K562 (cell line): Measurements from ENCODE around the gene BCR.

ENCODE experiments used
- BACH1 ChIP-seq: fragments of 200-800 bp; sonication (Bioruptor generic); IDR thresholded peaks from 2 replicates; pipeline ENCODE4 v1.6.1; 2016; ENCODE audit warnings: missing genetic modification characterization, missing compliant biosample characterization
- FOXJ3 ChIP-seq: sonication (generic); formaldehyde crosslinking; IDR thresholded peaks from 2 replicates; pipeline ENCODE4 v1.4.0; 2020; ENCODE audit warnings: mild to moderate bottlenecking, missing genetic modification reagents
- MTA3 ChIP-seq: fragments of 450-650 bp; formaldehyde crosslinking; IDR thresholded peaks from 2 replicates; pipeline ENCODE4 v1.6.1; 2017; ENCODE audit warnings: mild to moderate bottlenecking, borderline replicate concordance
- PTBP1 ChIP-seq: fragments of 200-400 bp; formaldehyde crosslinking; IDR thresholded peaks from 2 replicates; pipeline ENCODE4 v1.6.1; 2017; ENCODE audit warnings: low read depth, low read length
- RAD21 ChIP-seq, 2 experiments: fragments of 250-450 bp in 1 of 2; fragments of 450-650 bp in 1 of 2; sonication (Bioruptor Pico) in 1 of 2; formaldehyde crosslinking in 1 of 2; IDR thresholded peaks in 1 of 2; conservative IDR thresholded peaks in 1 of 2; 2 replicates each; pipeline versions ENCODE4 v1.4.0 to v1.8.0; 2020 to 2022; ENCODE audit warnings: mild to moderate bottlenecking in 2 of 2, moderate library complexity in 1 of 2
- YY1 ChIP-seq, 3 experiments: IDR thresholded peaks; 2 replicates each; pipeline ENCODE4 v1.6.1; 2011; ENCODE audit warnings: low read length in 2 of 3, mild to moderate bottlenecking in 2 of 3, moderate library complexity in 2 of 3, borderline replicate concordance in 1 of 3, control low read depth in 1 of 3, low read depth in 1 of 3; ENCODE audit not compliant: insufficient read depth in 3 of 3, insufficient replicate concordance in 2 of 3, control insufficient read depth in 1 of 3, insufficient read length in 1 of 3; ENCODE audit errors: extremely low read depth in 1 of 3
- ZNF174 ChIP-seq: fragments of 250-450 bp; sonication (Bioruptor Pico); IDR thresholded peaks from 2 replicates; pipeline ENCODE4 v1.4.0; 2020; ENCODE audit warnings: mild to moderate bottlenecking
- TF ChIP-seq, protein P1 (sequence below): fragments of 200-600 bp; sonication (generic); IDR thresholded peaks from one replicate; pipeline ENCODE4 v1.6.1; 2012; ENCODE audit warnings: mild to moderate bottlenecking, low read depth, low read length, inconsistent platforms
- TF ChIP-seq, protein P2 (sequence below), 3 experiments: IDR thresholded peaks in 2 of 3; conservative IDR thresholded peaks in 1 of 3; 2 replicates each; pipeline ENCODE4 v1.5.1; 2011 to 2012; ENCODE audit warnings: low read length in 3 of 3, mild to moderate bottlenecking in 3 of 3, control low read depth in 2 of 3, improper control_type of control experiment in 1 of 3, inconsistent platforms in 1 of 3, low read depth in 1 of 3, mixed read lengths in 1 of 3, moderate library complexity in 1 of 3; ENCODE audit not compliant: insufficient read depth in 2 of 3
- TF ChIP-seq, protein P3 (sequence below): sonication (generic); formaldehyde crosslinking; IDR thresholded peaks from 2 replicates; pipeline ENCODE4 v1.8.1; 2023; ENCODE audit warnings: mild to moderate bottlenecking, missing genetic modification reagents

DNA sequence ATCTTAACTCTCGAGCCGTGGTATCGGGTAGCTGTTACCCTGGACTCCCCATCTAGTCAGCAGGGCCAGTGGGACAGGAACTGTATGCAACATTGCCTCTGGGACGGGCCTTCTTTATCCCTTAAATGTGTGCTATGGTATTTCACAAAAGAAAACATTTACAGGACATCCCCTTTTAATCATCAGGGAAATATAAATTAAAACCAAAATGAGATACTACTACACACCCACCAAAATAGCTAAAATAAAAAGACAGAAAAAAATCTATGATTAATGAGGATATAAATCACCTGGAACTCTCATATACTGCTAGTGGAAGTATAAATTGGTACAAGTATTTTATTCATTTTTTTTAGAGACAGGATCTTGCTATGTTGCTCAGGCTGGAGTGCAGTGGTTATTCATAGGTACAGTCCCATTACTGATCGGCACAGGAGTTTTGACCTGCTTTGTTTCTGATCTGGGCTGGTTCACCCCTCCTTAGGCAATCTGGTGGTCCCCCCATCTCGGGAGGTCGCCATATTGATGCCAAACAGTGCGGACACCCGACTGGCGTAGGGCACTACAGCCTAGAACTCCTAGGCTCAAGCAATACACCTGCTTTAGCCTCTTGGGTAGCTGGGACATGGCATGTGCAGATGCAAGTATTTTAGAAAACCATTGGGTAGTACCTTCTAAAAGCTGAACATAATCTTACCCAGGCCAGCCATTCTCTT lies 47.8 kb upstream of the BCR start:
- TF ChIP-seq ZNF174 (CRISPR knock-in tag) = no peak
- TF ChIP-seq, protein P1, sequence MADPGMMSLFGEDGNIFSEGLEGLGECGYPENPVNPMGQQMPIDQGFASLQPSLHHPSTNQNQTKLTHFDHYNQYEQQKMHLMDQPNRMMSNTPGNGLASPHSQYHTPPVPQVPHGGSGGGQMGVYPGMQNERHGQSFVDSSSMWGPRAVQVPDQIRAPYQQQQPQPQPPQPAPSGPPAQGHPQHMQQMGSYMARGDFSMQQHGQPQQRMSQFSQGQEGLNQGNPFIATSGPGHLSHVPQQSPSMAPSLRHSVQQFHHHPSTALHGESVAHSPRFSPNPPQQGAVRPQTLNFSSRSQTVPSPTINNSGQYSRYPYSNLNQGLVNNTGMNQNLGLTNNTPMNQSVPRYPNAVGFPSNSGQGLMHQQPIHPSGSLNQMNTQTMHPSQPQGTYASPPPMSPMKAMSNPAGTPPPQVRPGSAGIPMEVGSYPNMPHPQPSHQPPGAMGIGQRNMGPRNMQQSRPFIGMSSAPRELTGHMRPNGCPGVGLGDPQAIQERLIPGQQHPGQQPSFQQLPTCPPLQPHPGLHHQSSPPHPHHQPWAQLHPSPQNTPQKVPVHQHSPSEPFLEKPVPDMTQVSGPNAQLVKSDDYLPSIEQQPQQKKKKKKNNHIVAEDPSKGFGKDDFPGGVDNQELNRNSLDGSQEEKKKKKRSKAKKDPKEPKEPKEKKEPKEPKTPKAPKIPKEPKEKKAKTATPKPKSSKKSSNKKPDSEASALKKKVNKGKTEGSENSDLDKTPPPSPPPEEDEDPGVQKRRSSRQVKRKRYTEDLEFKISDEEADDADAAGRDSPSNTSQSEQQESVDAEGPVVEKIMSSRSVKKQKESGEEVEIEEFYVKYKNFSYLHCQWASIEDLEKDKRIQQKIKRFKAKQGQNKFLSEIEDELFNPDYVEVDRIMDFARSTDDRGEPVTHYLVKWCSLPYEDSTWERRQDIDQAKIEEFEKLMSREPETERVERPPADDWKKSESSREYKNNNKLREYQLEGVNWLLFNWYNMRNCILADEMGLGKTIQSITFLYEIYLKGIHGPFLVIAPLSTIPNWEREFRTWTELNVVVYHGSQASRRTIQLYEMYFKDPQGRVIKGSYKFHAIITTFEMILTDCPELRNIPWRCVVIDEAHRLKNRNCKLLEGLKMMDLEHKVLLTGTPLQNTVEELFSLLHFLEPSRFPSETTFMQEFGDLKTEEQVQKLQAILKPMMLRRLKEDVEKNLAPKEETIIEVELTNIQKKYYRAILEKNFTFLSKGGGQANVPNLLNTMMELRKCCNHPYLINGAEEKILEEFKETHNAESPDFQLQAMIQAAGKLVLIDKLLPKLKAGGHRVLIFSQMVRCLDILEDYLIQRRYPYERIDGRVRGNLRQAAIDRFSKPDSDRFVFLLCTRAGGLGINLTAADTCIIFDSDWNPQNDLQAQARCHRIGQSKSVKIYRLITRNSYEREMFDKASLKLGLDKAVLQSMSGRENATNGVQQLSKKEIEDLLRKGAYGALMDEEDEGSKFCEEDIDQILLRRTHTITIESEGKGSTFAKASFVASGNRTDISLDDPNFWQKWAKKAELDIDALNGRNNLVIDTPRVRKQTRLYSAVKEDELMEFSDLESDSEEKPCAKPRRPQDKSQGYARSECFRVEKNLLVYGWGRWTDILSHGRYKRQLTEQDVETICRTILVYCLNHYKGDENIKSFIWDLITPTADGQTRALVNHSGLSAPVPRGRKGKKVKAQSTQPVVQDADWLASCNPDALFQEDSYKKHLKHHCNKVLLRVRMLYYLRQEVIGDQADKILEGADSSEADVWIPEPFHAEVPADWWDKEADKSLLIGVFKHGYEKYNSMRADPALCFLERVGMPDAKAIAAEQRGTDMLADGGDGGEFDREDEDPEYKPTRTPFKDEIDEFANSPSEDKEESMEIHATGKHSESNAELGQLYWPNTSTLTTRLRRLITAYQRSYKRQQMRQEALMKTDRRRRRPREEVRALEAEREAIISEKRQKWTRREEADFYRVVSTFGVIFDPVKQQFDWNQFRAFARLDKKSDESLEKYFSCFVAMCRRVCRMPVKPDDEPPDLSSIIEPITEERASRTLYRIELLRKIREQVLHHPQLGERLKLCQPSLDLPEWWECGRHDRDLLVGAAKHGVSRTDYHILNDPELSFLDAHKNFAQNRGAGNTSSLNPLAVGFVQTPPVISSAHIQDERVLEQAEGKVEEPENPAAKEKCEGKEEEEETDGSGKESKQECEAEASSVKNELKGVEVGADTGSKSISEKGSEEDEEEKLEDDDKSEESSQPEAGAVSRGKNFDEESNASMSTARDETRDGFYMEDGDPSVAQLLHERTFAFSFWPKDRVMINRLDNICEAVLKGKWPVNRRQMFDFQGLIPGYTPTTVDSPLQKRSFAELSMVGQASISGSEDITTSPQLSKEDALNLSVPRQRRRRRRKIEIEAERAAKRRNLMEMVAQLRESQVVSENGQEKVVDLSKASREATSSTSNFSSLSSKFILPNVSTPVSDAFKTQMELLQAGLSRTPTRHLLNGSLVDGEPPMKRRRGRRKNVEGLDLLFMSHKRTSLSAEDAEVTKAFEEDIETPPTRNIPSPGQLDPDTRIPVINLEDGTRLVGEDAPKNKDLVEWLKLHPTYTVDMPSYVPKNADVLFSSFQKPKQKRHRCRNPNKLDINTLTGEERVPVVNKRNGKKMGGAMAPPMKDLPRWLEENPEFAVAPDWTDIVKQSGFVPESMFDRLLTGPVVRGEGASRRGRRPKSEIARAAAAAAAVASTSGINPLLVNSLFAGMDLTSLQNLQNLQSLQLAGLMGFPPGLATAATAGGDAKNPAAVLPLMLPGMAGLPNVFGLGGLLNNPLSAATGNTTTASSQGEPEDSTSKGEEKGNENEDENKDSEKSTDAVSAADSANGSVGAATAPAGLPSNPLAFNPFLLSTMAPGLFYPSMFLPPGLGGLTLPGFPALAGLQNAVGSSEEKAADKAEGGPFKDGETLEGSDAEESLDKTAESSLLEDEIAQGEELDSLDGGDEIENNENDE = no peak
- TF ChIP-seq, protein P2, sequence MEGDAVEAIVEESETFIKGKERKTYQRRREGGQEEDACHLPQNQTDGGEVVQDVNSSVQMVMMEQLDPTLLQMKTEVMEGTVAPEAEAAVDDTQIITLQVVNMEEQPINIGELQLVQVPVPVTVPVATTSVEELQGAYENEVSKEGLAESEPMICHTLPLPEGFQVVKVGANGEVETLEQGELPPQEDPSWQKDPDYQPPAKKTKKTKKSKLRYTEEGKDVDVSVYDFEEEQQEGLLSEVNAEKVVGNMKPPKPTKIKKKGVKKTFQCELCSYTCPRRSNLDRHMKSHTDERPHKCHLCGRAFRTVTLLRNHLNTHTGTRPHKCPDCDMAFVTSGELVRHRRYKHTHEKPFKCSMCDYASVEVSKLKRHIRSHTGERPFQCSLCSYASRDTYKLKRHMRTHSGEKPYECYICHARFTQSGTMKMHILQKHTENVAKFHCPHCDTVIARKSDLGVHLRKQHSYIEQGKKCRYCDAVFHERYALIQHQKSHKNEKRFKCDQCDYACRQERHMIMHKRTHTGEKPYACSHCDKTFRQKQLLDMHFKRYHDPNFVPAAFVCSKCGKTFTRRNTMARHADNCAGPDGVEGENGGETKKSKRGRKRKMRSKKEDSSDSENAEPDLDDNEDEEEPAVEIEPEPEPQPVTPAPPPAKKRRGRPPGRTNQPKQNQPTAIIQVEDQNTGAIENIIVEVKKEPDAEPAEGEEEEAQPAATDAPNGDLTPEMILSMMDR (IDR thresholded peaks at IDR 0.05 in 2 of 3, conservative IDR thresholded peaks at IDR 0.05 in 1 of 3; ENCODE audit: insufficient read depth in 2 of 3, low read depth in 1 of 3, low read length in 3 of 3) = no peak
- TF ChIP-seq BACH1 (tag) = no peak
- TF ChIP-seq MTA3 = no peak
- TF ChIP-seq RAD21 (CRISPR knock-in tag; conservative IDR thresholded peaks at IDR 0.05 in 1 of 2, IDR thresholded peaks at IDR 0.05 in 1 of 2) = no peak
- TF ChIP-seq PTBP1 = no peak
- TF ChIP-seq YY1 (IDR thresholded peaks at IDR 0.05; ENCODE audit: borderline replicate concordance in 1 of 3, control insufficient read depth in 1 of 3, extremely low read depth in 1 of 3, insufficient read depth in 3 of 3, insufficient read length in 1 of 3, insufficient replicate concordance in 2 of 3, low read depth in 1 of 3, low read length in 2 of 3) = no peak
- TF ChIP-seq, protein P3, sequence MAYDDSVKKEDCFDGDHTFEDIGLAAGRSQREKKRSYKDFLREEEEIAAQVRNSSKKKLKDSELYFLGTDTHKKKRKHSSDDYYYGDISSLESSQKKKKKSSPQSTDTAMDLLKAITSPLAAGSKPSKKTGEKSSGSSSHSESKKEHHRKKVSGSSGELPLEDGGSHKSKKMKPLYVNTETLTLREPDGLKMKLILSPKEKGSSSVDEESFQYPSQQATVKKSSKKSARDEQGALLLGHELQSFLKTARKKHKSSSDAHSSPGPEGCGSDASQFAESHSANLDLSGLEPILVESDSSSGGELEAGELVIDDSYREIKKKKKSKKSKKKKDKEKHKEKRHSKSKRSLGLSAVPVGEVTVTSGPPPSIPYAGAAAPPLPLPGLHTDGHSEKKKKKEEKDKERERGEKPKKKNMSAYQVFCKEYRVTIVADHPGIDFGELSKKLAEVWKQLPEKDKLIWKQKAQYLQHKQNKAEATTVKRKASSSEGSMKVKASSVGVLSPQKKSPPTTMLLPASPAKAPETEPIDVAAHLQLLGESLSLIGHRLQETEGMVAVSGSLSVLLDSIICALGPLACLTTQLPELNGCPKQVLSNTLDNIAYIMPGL (CRISPR knock-in tag) = no peak; the same call in 1 of the 2 replicates
- no peak for TF ChIP-seq FOXJ3 (CRISPR knock-in tag)
